GM18511 (cell line): ENCODE data around the gene RCN2.
A peak's percentile ranks its signal among the peaks of the same experiment; 100 is the strongest.

ENCODE experiments used
- ATAC-seq: cut with Tn5 transposase; IDR thresholded peaks from one replicate; pipeline ENCODE4 v1.9.1; 2021; ENCODE audit warnings: mild to moderate bottlenecking, moderate library complexity; ENCODE audit not compliant: unreplicated experiment

RCN2 gene

GRCh38 chr15:76993114-76993725 is 61.7 kb downstream of the RCN2 start:
- no peak for ATAC-seq

- no peak for ATAC-seq
These were observed 62.5 kb downstream of the RCN2 start for GRCh38 chr15:76994001-76994400.

- ATAC-seq = no peak
These were observed 62.9 kb downstream of the RCN2 start for GRCh38 chr15:76994496-76994895.

- ATAC-seq = peak; percentile 78
These were observed 63.7 kb downstream of the RCN2 start, which contains the start of gene PSTPIP1 for GRCh38 chr15:76994971-76995945. TSS of gene PSTPIP1 (plus strand) at chr15:76995126. CDS start at chr15:76995574, 448 bp downstream.

GRCh38 chr15:76996076-76996525 is 64.6 kb downstream of the RCN2 start:
- no peak for ATAC-seq

GRCh38 chr15:76996526-76997401 is 65.2 kb downstream of the RCN2 start:
- no peak for ATAC-seq

GRCh38 chr15:76998663-76999285 is 67.2 kb downstream of the RCN2 start:
- ATAC-seq = no peak

- ATAC-seq = no peak
These were observed 68.4 kb downstream of the RCN2 start for GRCh38 chr15:76999996-77000395.

GRCh38 chr15:77001351-77001750 is 69.8 kb downstream of the RCN2 start:
- no peak for ATAC-seq

GRCh38 chr15:77001966-77002365 is 70.4 kb downstream of the RCN2 start:
- no peak for ATAC-seq

- no peak for ATAC-seq
These were observed 70.9 kb downstream of the RCN2 start for GRCh38 chr15:77002436-77002835.

- peak; percentile 84 for ATAC-seq
These were observed 71.7 kb downstream of the RCN2 start for GRCh38 chr15:77002954-77003912.
